ENCODE measurements around the gene DERA. TPM values are rescaled to one million over a fixed set of nuclear protein-coding genes. Genes with fewer than 3 reads are reported as not detected.

The DERA gene
- total RNA-seq, 1 experiment from 2014 or later = 67.6 TPM

- no TSS peak for BruUV-seq (replicated peaks)
- H2AFZ ChIP-seq = no peak overlapping the region
- no peak overlapping the region for H3K4me3 ChIP-seq
- H3K27ac ChIP-seq = no peak overlapping the region
- intact Hi-C loops (cut with micrococcal nuclease; ENCODE audit: unreplicated experiment) = no loop called here
- H3K4me1 ChIP-seq (replicated peaks; ENCODE audit: insufficient read depth) = no peaks in the 10 kb centered on the region
- no peaks in the 10 kb centered on the region for H3K9me2 ChIP-seq (ENCODE audit: insufficient read depth)
- H3K4me2 ChIP-seq = no peak overlapping the region
- H3F3A ChIP-seq (ENCODE audit: insufficient read depth, low read depth) = no peaks in the 10 kb centered on the region
- no peaks in the 10 kb centered on the region for H3K9me3 ChIP-seq (ENCODE audit: insufficient read depth, low read depth)
- TF ChIP-seq EZH2 (IDR thresholded peaks at IDR 0.05; ENCODE audit: low read depth) (no peak), CTCF (conservative IDR thresholded peaks at IDR 0.05) (no peak)
- ChIA-PET CTCF (no interaction called here), POLR2A (ENCODE audit: unreplicated experiment) (no interaction called here)
- no peaks in the 10 kb centered on the region for H3K27me3 ChIP-seq (ENCODE audit: insufficient read depth, low read depth)
- DNase-seq = no peak
- H4K20me1 ChIP-seq (ENCODE audit: insufficient read depth) = no peaks in the 10 kb centered on the region
- H3K79me2 ChIP-seq (ENCODE audit: low read depth) = no peaks in the 10 kb centered on the region
- no peaks in the 10 kb centered on the region for H3K36me3 ChIP-seq (ENCODE audit: low read depth)
Measured at GRCh38 chr12:16086942-16087341, 175.8 kb downstream of the DERA start.

Other genes with a start within 250 kb of the DERA start
- 224 and 232 TPM in 2 replicates for gene EPS8, start 121.9 kb upstream of the DERA start, total RNA-seq (2021)
- 164 and 205 TPM in 2 replicates for gene STRAP, start 28.9 kb upstream of the DERA start, total RNA-seq (2021)